IPS-NIHi7 (cell line): Measurements from ENCODE around the gene ZNF492.
"Not testable (repeated sequence)": the region's sequence is repeated elsewhere in the genome, so short reads cannot be mapped to it uniquely, and the experiment has no call there.

Experiments used
- DNase-seq: peaks from one replicate; pipeline ENCODE4 v3.0.0; 2012; ENCODE audit warnings: mixed read lengths; ENCODE audit errors: extremely low spot score

The ZNF492 gene

GRCh38 chr19:22617614-22618320, 16.4 kb upstream of the ZNF492 start:
- DNase-seq, result no peak

DNA sequence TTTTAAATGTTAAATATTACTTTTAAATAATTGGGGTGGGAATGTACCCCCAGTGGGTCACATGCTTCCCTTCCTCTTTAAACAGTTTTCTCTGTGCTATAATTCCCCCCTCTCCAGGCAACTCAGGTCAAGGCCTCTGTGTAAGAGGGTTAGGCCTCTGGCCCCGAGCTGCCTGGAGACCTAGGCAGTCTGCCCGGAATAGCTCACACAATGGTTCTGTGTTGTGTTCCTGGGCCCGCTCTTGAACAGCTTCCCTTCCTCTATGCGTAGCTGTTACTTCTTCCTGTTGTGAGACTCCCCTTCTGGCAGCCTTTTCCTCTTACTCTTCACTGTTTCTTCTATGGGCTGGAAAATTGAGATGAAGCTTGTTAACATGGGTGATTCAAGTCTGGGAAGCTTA, 14.8 kb upstream of the ZNF492 start:
- DNase-seq, result no peak

- DNase-seq, result no peak
Observed at GRCh38 chr19:22619932-22620331, 14.2 kb upstream of the ZNF492 start.

- no peak for DNase-seq
Observed at GRCh38 chr19:22620401-22620800, 13.7 kb upstream of the ZNF492 start.

DNA sequence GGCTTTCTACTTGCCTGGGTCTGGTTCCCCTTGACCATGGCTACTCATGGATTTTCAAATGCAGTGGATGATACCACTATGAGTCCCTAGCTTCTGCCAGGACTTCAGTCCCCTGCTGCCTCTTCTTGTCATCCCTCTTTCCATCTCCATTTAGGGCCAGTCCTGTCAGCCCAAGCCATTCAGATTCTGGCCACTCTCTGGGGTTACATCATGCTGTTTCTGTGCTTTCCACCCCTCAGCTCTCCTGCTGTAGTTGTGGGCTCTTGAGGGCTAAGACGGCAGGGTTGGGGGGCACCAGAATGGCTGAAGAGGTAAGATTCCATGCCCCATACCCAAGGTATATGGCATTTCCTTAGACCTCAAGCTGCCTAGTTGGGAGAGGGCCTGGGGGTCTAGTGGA, 13.2 kb upstream of the ZNF492 start:
- DNase-seq, result no peak

DNA sequence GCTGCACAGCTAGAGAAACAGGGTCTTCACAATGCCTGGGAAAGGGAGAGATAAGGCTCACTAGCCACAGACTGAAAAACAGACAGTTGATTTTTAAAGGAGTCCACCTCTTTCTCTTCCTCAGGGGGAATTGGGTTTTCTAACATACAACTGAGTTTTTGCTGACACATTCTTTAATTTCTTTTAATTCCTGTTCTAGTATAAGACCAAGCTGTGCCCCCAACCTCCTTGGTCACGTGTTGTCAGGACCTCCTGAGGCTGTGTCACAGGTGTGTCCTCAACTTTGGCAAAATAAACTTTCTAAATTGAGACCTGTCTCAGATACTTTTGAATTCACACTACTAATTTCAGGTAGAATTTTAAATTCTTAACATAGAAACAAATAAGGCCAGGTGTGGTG, 12.1 kb upstream of the ZNF492 start:
- DNase-seq, result no peak

- no peak for DNase-seq
Observed at GRCh38 chr19:22622901-22623840, 11.0 kb upstream of the ZNF492 start.

GRCh38 chr19:22623841-22624221, 10.3 kb upstream of the ZNF492 start:
- DNase-seq, result no peak

- no peak for DNase-seq
Observed at GRCh38 chr19:22625266-22626035, 8.7 kb upstream of the ZNF492 start.

GRCh38 chr19:22627526-22627925, 6.6 kb upstream of the ZNF492 start:
- no peak for DNase-seq

- DNase-seq, result no peak
Observed at GRCh38 chr19:22628401-22628800, 5.7 kb upstream of the ZNF492 start.

GRCh38 chr19:22634450-22634827, 315 bp downstream of the ZNF492 start:
- DNase-seq, result no peak

- not testable (repeated sequence) for DNase-seq
Observed at GRCh38 chr19:22685493-22685892, 51.4 kb downstream of the ZNF492 start.

DNA sequence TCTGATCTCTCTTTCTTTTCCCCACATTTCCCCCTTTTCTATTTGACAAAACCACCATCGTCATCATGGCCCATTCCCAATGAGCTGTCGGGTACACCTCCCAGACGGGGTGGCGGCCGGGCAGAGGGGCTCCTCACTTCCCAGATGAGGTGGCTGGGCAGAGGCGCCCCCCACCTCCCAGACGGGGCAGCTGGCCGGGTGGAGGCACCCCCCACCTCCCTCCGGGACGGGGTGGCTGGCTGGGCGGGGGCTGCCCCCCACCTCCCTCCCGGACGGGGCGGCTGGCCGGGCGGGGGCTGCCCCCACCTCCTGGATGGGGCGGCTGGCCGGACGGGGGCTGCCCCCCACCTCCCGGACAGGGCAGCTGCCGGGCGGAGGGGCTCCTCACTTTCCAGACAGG, 68.5 kb downstream of the ZNF492 start:
- DNase-seq, result not testable (repeated sequence)

- DNase-seq, result not testable (repeated sequence)
Observed at GRCh38 chr19:22703096-22703495, 69.0 kb downstream of the ZNF492 start.

GRCh38 chr19:22708983-22709382, 74.9 kb downstream of the ZNF492 start:
- no peak for DNase-seq
